HCT116 (cell line): ENCODE data around the gene GAPT. TPM values are rescaled to one million over a fixed set of nuclear protein-coding genes. Genes with fewer than 3 reads are reported as not detected.

Experiments
- ATAC-seq: fragments of 200-7000 bp; cut with Tn5 transposase; 2 replicates; pipeline ENCODE4 v1.9.1; 2020; ENCODE audit warnings: mild to moderate bottlenecking, moderate library complexity
- BruUV-seq: library from RNA; stranded (reverse); fragments of 400-500 nt; replicated peaks from 2 replicates; lab custom pipeline; 2021; lab: Mats Ljungman, UMichigan
- CTCF ChIA-PET: fragments of 300-600 bp; sonication (Branson Sonifier 250); formaldehyde crosslinking; loops from one replicate; lab custom pipeline; 2021; ENCODE audit warnings: antibody characterized with exemption; lab: Charles Lee
- POLR2A ChIA-PET: fragments of 300-600, 350-600 bp; sonication (Branson Sonifier 250); formaldehyde crosslinking; loops from one replicate; lab custom pipeline; 2021; ENCODE audit warnings: antibody characterized with exemption; lab: Charles Lee
- RAD21 ChIA-PET, 2 experiments: fragments of 300-600 bp; sonication (Branson Sonifier 250); formaldehyde crosslinking; loops; one replicate each; lab custom pipeline; 2023; ENCODE audit warnings: low total read pairs in 2 of 2; ENCODE audit not compliant: uncharacterized antibody in 2 of 2, unreplicated experiment in 2 of 2, low non-redundant PET in 1 of 2; lab: Charles Lee
- DNase-seq: peaks from one replicate; pipeline ENCODE4 v3.0.0-alpha.2; 2010; ENCODE audit warnings: low read depth, low spot score
- H2AFZ ChIP-seq: fragments of 200-600 bp; shearing (Covaris generic), sonication (generic); 2 replicates; pipeline ENCODE4 v1.6.1; 2017; ENCODE audit warnings: low read depth, mixed run types, mixed read lengths, antibody characterized with exemption, low read length; ENCODE audit not compliant: poor library complexity, severe bottlenecking
- H3K27ac ChIP-seq: 2 replicates; pipeline ENCODE4 v1.5.1; 2012; ENCODE audit warnings: low read depth, low read length
- H3K27me3 ChIP-seq: fragments of 200-600 bp; sonication (generic); 2 replicates; pipeline ENCODE4 v1.6.1; 2016; ENCODE audit warnings: mixed run types, low read length, mixed read lengths; ENCODE audit not compliant: insufficient read depth
- H3K36me3 ChIP-seq, 2 experiments: fragments of 200-500 bp in 1 of 2; fragments of 200-600 bp in 1 of 2; sonication (Bioruptor generic) in 1 of 2; sonication (generic) in 1 of 2; 2 replicates each; pipeline versions ENCODE4 v1.5.1 to v1.6.1; 2014 to 2016; ENCODE audit warnings: low read length in 2 of 2, inconsistent platforms in 1 of 2, mixed read lengths in 1 of 2, mixed run types in 1 of 2; ENCODE audit not compliant: insufficient read depth in 2 of 2, control insufficient read depth in 1 of 2
- H3K4me1 ChIP-seq, 2 experiments: fragments of 200-600 bp in 1 of 2; sonication (generic) in 1 of 2; 2 replicates each; pipeline versions ENCODE4 v1.5.1 to v1.6.1; 2012 to 2017; ENCODE audit warnings: low read length in 2 of 2, inconsistent platforms in 1 of 2, mild to moderate bottlenecking in 1 of 2, mixed read lengths in 1 of 2, mixed run types in 1 of 2, moderate library complexity in 1 of 2; ENCODE audit not compliant: insufficient read depth in 2 of 2, control insufficient read depth in 1 of 2
- H3K4me2 ChIP-seq: fragments of 200-600 bp; sonication (generic); 2 replicates; pipeline ENCODE4 v1.6.1; 2017; ENCODE audit warnings: mixed run types, low read length, mixed read lengths
- H3K4me3 ChIP-seq, 2 experiments: fragments of 200-600 bp in 1 of 2; sonication (generic) in 1 of 2; replicated peaks in 1 of 2; 2 replicates each; pipeline ENCODE4 v1.5.1; 2011 to 2016; ENCODE audit warnings: low read length in 2 of 2, control low read depth in 1 of 2, low read depth in 1 of 2, mild to moderate bottlenecking in 1 of 2, mixed read lengths in 1 of 2, mixed run types in 1 of 2
- H3K79me2 ChIP-seq: fragments of 200-600 bp; sonication (generic); 2 replicates; pipeline ENCODE4 v1.6.1; 2017; ENCODE audit warnings: mild to moderate bottlenecking, mixed run types, low read length, moderate library complexity, mixed read lengths; ENCODE audit not compliant: insufficient read depth
- H3K9ac ChIP-seq: fragments of 200-600 bp; sonication (generic); 2 replicates; pipeline ENCODE4 v1.6.1; 2016; ENCODE audit warnings: low read length, mixed read lengths
- H3K9me2 ChIP-seq: fragments of 200-600 bp; sonication (generic), shearing (Covaris generic); 2 replicates; pipeline ENCODE4 v1.6.1; 2017; ENCODE audit warnings: mixed run types, mild to moderate bottlenecking, moderate library complexity; ENCODE audit not compliant: insufficient read depth
- H3K9me3 ChIP-seq, 2 experiments: fragments of 200-500 bp in 1 of 2; fragments of 200-600 bp in 1 of 2; sonication (Bioruptor generic) in 1 of 2; sonication (generic) in 1 of 2; 2 replicates each; pipeline ENCODE4 v1.6.1; 2014 to 2017; ENCODE audit warnings: low read length in 2 of 2, mixed read lengths in 2 of 2, inconsistent platforms in 1 of 2, low read depth in 1 of 2, mild to moderate bottlenecking in 1 of 2, mixed run types in 1 of 2, moderate library complexity in 1 of 2; ENCODE audit not compliant: control insufficient read depth in 1 of 2, insufficient read depth in 1 of 2
- H4K20me1 ChIP-seq: fragments of 200-600 bp; sonication (generic), shearing (Covaris generic); 2 replicates; pipeline ENCODE4 v1.6.1; 2017; ENCODE audit warnings: mixed run types, mild to moderate bottlenecking, moderate library complexity; ENCODE audit not compliant: insufficient read depth
- CBX3 ChIP-seq: IDR thresholded peaks from 2 replicates; pipeline ENCODE4 v1.6.1; 2012; ENCODE audit warnings: low read depth
- CEBPB ChIP-seq: IDR thresholded peaks from 2 replicates; pipeline ENCODE4 v1.6.1; 2012; ENCODE audit warnings: low read depth
- EGR1 ChIP-seq: IDR thresholded peaks from 2 replicates; pipeline ENCODE4 v1.6.1; 2012; ENCODE audit warnings: low read depth
- EZH2 ChIP-seq: fragments of 200-600 bp; sonication (generic); IDR thresholded peaks from 2 replicates; pipeline ENCODE4 v1.6.1; 2017; ENCODE audit warnings: antibody characterized with exemption, mixed run types
- EZH2phosphoT487 ChIP-seq: fragments of 200-600 bp; IDR thresholded peaks from 2 replicates; pipeline ENCODE4 v1.6.1; 2018; ENCODE audit warnings: antibody characterized with exemption, borderline replicate concordance
- FOSL1 ChIP-seq: IDR thresholded peaks from 2 replicates; pipeline ENCODE4 v1.6.1; 2012; ENCODE audit warnings: low read depth
- JUND ChIP-seq: IDR thresholded peaks from 2 replicates; pipeline ENCODE4 v1.6.1; 2012
- POLR2AphosphoS5 ChIP-seq: IDR thresholded peaks from 2 replicates; pipeline ENCODE4 v1.6.1; 2011; ENCODE audit warnings: mild to moderate bottlenecking, low read depth, low read length, moderate library complexity
- RAD21 ChIP-seq: IDR thresholded peaks from 2 replicates; pipeline ENCODE4 v1.6.1; 2012; ENCODE audit warnings: low read depth, mild to moderate bottlenecking
- SIN3A ChIP-seq: IDR thresholded peaks from 2 replicates; pipeline ENCODE4 v1.6.1; 2012; ENCODE audit warnings: low read depth
- SP1 ChIP-seq: IDR thresholded peaks from 2 replicates; pipeline ENCODE4 v1.6.1; 2012; ENCODE audit warnings: low read depth
- YY1 ChIP-seq: IDR thresholded peaks from 2 replicates; pipeline ENCODE4 v1.6.1; 2011; ENCODE audit warnings: low read length, low read depth, moderate library complexity, mild to moderate bottlenecking; ENCODE audit not compliant: insufficient replicate concordance; ENCODE audit errors: extremely low read depth
- ZFX ChIP-seq: fragments of 450-650 bp; IDR thresholded peaks from 2 replicates; pipeline ENCODE4 v1.6.1; 2017
- ZNF274 ChIP-seq: fragments of 200-500 bp; sonication (Bioruptor generic); IDR thresholded peaks from 2 replicates; pipeline ENCODE4 v1.6.1; 2014; ENCODE audit warnings: mild to moderate bottlenecking, low read depth, low read length, inconsistent platforms
- intact Hi-C: fragments of 100-400 bp; cut with micrococcal nuclease; formaldehyde crosslinking; loops from 2 replicates; pipeline ENCODE4 v1.10.0; 2022
- total RNA-seq: library from RNA; stranded (reverse); gene quantifications from one replicate; pipeline ENCODE4 v1.2.1, GENCODE V29; 2021; ENCODE audit not compliant: unreplicated experiment
- TF ChIP-seq, protein P1 (sequence below): IDR thresholded peaks from 2 replicates; pipeline ENCODE4 v1.6.1; 2012
- TF ChIP-seq, protein P2 (sequence below): IDR thresholded peaks from 2 replicates; pipeline ENCODE4 v1.6.1; 2011; ENCODE audit warnings: mild to moderate bottlenecking, low read length, moderate library complexity; ENCODE audit not compliant: insufficient replicate concordance; ENCODE audit errors: extremely low read depth

GAPT gene
- total RNA-seq, 1 experiment from 2014 or later, result not detected

DNA sequence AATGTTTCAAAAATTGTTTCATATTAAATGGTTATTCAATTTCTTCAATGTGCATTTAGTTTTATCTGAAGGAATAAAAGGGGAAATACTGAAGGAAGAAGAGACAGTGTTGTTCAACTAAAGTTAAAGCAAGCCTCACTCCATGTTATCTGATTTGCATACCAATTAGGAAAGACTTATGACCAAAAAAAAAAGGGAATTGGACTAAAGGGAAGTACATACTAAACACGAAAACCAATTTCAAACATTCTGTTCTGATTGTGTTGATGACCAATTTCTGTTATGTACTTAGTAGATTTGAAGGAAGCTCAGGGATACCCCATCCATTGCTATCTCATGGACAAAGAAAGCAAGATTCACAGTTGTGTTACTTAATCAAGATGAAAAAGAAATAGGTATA is 4.9 kb upstream of the GAPT start:
- Histone ChIP-seq H3K9me2 (no peaks in the 10 kb centered on the region), H3K9me3 (no peaks in the 10 kb centered on the region; a peak in 1 of 4 replicates), H4K20me1 (no peaks in the 10 kb centered on the region), H3K4me1 (no peaks in the 10 kb centered on the region), H3K9ac (no peak overlapping the region), H3K27ac (no peak overlapping the region), H3K79me2 (no peaks in the 10 kb centered on the region), H3K36me3 (no peaks in the 10 kb centered on the region), H3K4me3 (no peak overlapping the region), H3K4me2 (no peak overlapping the region), H2AFZ (no peak overlapping the region), H3K27me3 (peaks cover 11% of the 10 kb centered on the region; the same call in 1 of the 2 replicates)
- TF ChIP-seq FOSL1, result no peak
- no peak for TF ChIP-seq RAD21
- intact Hi-C loops, result loop anchor here (5.0 kb wide), 1 partner anchor 356 kb away; no protein-coding TSS in a partner anchor
- ChIA-PET RAD21 (no interaction called here), POLR2A (no interaction called here), CTCF (interaction anchor here (0.8 to 1.3 kb wide), 2 partner anchors 9 to 364 kb away, joined by 3 read pairs; no protein-coding TSS in a partner anchor)
- DNase-seq, result no peak
- no peak for ATAC-seq
- no TSS peak for BruUV-seq

GRCh38 chr5:58490402-58491050 is 709 bp upstream of the GAPT start:
- Histone ChIP-seq H3K4me3 (no peak overlapping the region), H3K4me2 (no peak overlapping the region), H3K9me2 (no peaks in the 10 kb centered on the region), H3K79me2 (no peaks in the 10 kb centered on the region), H3K4me1 (no peaks in the 10 kb centered on the region), H3K9ac (no peak overlapping the region), H2AFZ (no peak overlapping the region), H4K20me1 (no peaks in the 10 kb centered on the region), H3K36me3 (no peaks in the 10 kb centered on the region), H3K27me3 (peaks cover 7% of the 10 kb centered on the region; the same call in 1 of the 2 replicates), H3K27ac (no peak overlapping the region), H3K9me3 (no peaks in the 10 kb centered on the region)
- DNase-seq, result no peak
- no TSS peak for BruUV-seq
- ChIA-PET POLR2A (no interaction called here), CTCF (interaction anchor here (0.6 kb wide), 1 partner anchor 360 kb away, joined by 3 read pairs; no protein-coding TSS in a partner anchor), RAD21 (no interaction called here)
- TF ChIP-seq YY1 (no peak), EZH2phosphoT487 (no peak), ZNF274 (no peak), FOSL1 (no peak), ZFX (no peak), JUND (no peak), SIN3A (no peak), CBX3 (no peak), POLR2AphosphoS5 (no peak), CEBPB (no peak), EZH2 (no peak), SP1 (no peak), EGR1 (no peak)
- TF ChIP-seq, protein P1, sequence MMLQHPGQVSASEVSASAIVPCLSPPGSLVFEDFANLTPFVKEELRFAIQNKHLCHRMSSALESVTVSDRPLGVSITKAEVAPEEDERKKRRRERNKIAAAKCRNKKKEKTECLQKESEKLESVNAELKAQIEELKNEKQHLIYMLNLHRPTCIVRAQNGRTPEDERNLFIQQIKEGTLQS, result no peak
- TF ChIP-seq, protein P2, sequence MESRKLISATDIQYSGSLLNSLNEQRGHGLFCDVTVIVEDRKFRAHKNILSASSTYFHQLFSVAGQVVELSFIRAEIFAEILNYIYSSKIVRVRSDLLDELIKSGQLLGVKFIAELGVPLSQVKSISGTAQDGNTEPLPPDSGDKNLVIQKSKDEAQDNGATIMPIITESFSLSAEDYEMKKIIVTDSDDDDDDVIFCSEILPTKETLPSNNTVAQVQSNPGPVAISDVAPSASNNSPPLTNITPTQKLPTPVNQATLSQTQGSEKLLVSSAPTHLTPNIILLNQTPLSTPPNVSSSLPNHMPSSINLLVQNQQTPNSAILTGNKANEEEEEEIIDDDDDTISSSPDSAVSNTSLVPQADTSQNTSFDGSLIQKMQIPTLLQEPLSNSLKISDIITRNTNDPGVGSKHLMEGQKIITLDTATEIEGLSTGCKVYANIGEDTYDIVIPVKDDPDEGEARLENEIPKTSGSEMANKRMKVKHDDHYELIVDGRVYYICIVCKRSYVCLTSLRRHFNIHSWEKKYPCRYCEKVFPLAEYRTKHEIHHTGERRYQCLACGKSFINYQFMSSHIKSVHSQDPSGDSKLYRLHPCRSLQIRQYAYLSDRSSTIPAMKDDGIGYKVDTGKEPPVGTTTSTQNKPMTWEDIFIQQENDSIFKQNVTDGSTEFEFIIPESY, result no peak
- intact Hi-C loops, result loop anchor here (10.0 kb wide), 1 partner anchor 224 kb away; no protein-coding TSS in a partner anchor
- ATAC-seq, result no peak
